ENCODE measurements around the gene RALGPS2.

The RALGPS2 gene

GRCh38 chr1:178926046-178926445, 201.0 kb downstream of the RALGPS2 start:
- TF ChIP-seq GATA2 (IDR thresholded peaks at IDR 0.05; ENCODE audit: low read depth, low read length) (no peak), GATA3 (IDR thresholded peaks at IDR 0.05; ENCODE audit: low read depth, low read length) (no peak)

- TF ChIP-seq GATA2 (IDR thresholded peaks at IDR 0.05; ENCODE audit: low read depth, low read length) (no peak), GATA3 (IDR thresholded peaks at IDR 0.05; ENCODE audit: low read depth, low read length) (no peak)
Measured at GRCh38 chr1:178927003-178927402, 202.0 kb downstream of the RALGPS2 start.

GRCh38 chr1:178928041-178928440, 203.0 kb downstream of the RALGPS2 start:
- TF ChIP-seq GATA3 (IDR thresholded peaks at IDR 0.05; ENCODE audit: low read depth, low read length), result no peak
- TF ChIP-seq GATA2 (IDR thresholded peaks at IDR 0.05; ENCODE audit: low read depth, low read length), result no peak

GRCh38 chr1:178928976-178929375, 203.9 kb downstream of the RALGPS2 start:
- no peak for TF ChIP-seq GATA2 (IDR thresholded peaks at IDR 0.05; ENCODE audit: low read depth, low read length)
- TF ChIP-seq GATA3 (IDR thresholded peaks at IDR 0.05; ENCODE audit: low read depth, low read length), result no peak

- TF ChIP-seq GATA2 (IDR thresholded peaks at IDR 0.05; ENCODE audit: low read depth, low read length) (no peak), GATA3 (IDR thresholded peaks at IDR 0.05; ENCODE audit: low read depth, low read length) (no peak)
Measured at GRCh38 chr1:178931858-178932551, 207.0 kb downstream of the RALGPS2 start.

GRCh38 chr1:178932552-178932906, 207.5 kb downstream of the RALGPS2 start:
- TF ChIP-seq GATA3 (IDR thresholded peaks at IDR 0.05; ENCODE audit: low read depth, low read length) (no peak), GATA2 (IDR thresholded peaks at IDR 0.05; ENCODE audit: low read depth, low read length) (no peak)

- TF ChIP-seq GATA2 (IDR thresholded peaks at IDR 0.05; ENCODE audit: low read depth, low read length) (no peak), GATA3 (IDR thresholded peaks at IDR 0.05; ENCODE audit: low read depth, low read length) (no peak)
Measured at GRCh38 chr1:178933105-178933561, 208.1 kb downstream of the RALGPS2 start.

- TF ChIP-seq GATA2 (IDR thresholded peaks at IDR 0.05; ENCODE audit: low read depth, low read length) (no peak), GATA3 (IDR thresholded peaks at IDR 0.05; ENCODE audit: low read depth, low read length) (no peak)
Measured at GRCh38 chr1:178933709-178934490, 208.9 kb downstream of the RALGPS2 start.

GRCh38 chr1:178934546-178934945, 209.5 kb downstream of the RALGPS2 start:
- no peak for TF ChIP-seq GATA2 (IDR thresholded peaks at IDR 0.05; ENCODE audit: low read depth, low read length)
- TF ChIP-seq GATA3 (IDR thresholded peaks at IDR 0.05; ENCODE audit: low read depth, low read length), result no peak

- TF ChIP-seq GATA3 (IDR thresholded peaks at IDR 0.05; ENCODE audit: low read depth, low read length) (no peak), GATA2 (IDR thresholded peaks at IDR 0.05; ENCODE audit: low read depth, low read length) (no peak)
Measured at GRCh38 chr1:178935610-178936009, 210.6 kb downstream of the RALGPS2 start.

- TF ChIP-seq GATA2 (IDR thresholded peaks at IDR 0.05; ENCODE audit: low read depth, low read length) (no peak), GATA3 (IDR thresholded peaks at IDR 0.05; ENCODE audit: low read depth, low read length) (no peak)
Measured at GRCh38 chr1:178937695-178938094, 212.7 kb downstream of the RALGPS2 start.

- no peak for TF ChIP-seq GATA3 (IDR thresholded peaks at IDR 0.05; ENCODE audit: low read depth, low read length)
Measured at GRCh38 chr1:178938101-178938958, 213.3 kb downstream of the RALGPS2 start.

GRCh38 chr1:178938959-178939317, 213.9 kb downstream of the RALGPS2 start:
- TF ChIP-seq GATA2 (IDR thresholded peaks at IDR 0.05; ENCODE audit: low read depth, low read length) (no peak), GATA3 (IDR thresholded peaks at IDR 0.05; ENCODE audit: low read depth, low read length) (no peak)

GRCh38 chr1:178939338-178940067, 214.5 kb downstream of the RALGPS2 start:
- TF ChIP-seq GATA3 (IDR thresholded peaks at IDR 0.05; ENCODE audit: low read depth, low read length) (no peak), GATA2 (IDR thresholded peaks at IDR 0.05; ENCODE audit: low read depth, low read length) (no peak)

Data from SH-SY5Y (cell line).